ENCODE data around the gene HSD17B13.

Gene HSD17B13

GRCh38 chr4:87266986-87267385 lies 55.7 kb downstream of the HSD17B13 start:
- no peak for DNase-seq (ENCODE audit: low spot score)

DNA sequence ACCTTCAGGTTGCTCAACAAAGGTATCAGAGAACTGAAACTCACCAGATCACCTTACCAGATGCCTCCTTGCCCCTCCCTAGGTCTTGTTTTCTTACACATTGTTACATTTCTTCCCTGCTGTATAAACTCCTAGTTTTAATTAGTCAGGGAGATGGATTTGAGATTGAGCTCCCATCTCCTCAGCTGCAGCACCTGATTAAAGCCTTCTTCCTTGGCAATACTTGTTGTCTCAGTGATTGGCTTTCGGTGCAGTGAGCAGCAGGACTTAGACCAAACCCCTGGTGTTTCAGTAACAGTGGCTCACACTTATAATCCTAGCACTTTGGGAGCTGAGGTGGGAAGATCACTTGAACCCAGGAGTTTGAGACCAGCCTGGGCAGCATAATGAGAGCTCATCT lies 59.8 kb downstream of the HSD17B13 start:
- no peak for DNase-seq (ENCODE audit: low spot score)

DNA sequence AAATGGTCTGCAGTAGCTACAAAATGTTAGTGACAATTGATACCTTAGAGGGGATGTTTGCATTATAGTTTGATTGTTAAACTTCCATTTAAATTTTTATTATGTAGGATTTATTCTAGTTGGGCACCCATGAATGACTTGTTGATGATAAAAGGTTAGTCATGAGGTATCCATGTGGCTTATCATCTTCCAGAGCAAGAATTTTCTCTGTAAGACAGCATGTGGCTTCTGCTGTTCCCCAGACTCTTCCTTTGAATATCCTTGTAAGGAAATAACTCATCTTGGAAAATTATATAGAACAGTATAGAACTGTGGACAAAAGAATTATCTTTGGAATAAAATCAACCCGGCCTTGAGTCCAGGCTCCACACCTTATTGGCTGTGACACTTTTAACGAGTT lies 62.2 kb downstream of the HSD17B13 start:
- no peak for DNase-seq (ENCODE audit: low spot score)

- DNase-seq (ENCODE audit: low spot score): no peak
Measured at GRCh38 chr4:87258677-87259076, 64.0 kb downstream of the HSD17B13 start.

- no peak for DNase-seq (ENCODE audit: low spot score)
Measured at GRCh38 chr4:87257523-87257922, 65.2 kb downstream of the HSD17B13 start.

GRCh38 chr4:87255755-87256154 lies 66.9 kb downstream of the HSD17B13 start:
- no peak for DNase-seq (ENCODE audit: low spot score)

Measured in D341Med (cell line).